HG02642 (cell line): ENCODE data around the gene IL15RA.
A peak's percentile ranks its signal among the peaks of the same experiment; 100 is the strongest.
"Not testable (repeated sequence)": the region's sequence is repeated elsewhere in the genome, so short reads cannot be mapped to it uniquely, and the experiment has no call there.

ENCODE experiments used
- ATAC-seq: cut with Tn5 transposase; IDR thresholded peaks from one replicate; pipeline ENCODE4 v1.9.1; 2021; ENCODE audit warnings: mild to moderate bottlenecking; ENCODE audit not compliant: unreplicated experiment, poor library complexity

IL15RA gene

GRCh38 chr10:6006991-6007390, 29.6 kb upstream of the IL15RA start:
- ATAC-seq: no peak

DNA sequence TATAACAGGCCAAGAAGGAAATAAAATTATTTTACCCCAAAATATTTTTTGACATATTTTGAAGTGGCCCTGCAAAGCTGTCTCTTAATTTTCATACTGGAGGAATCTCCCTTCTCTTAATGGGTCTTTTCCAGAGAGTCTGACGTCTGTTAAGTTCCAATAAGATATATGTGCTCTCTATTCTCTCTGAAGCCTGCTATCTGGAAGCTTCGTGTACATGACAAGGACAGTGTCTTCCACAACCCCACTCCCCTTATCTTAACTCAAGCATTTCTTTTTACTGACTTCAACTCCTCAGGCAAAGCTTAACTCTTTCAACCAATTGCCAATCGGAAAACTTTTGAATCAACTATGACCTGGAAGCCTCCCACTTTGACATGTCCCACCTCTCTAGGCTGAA, 29.2 kb upstream of the IL15RA start:
- ATAC-seq: no peak

GRCh38 chr10:6005856-6006395, 28.6 kb upstream of the IL15RA start:
- ATAC-seq: no peak

DNA sequence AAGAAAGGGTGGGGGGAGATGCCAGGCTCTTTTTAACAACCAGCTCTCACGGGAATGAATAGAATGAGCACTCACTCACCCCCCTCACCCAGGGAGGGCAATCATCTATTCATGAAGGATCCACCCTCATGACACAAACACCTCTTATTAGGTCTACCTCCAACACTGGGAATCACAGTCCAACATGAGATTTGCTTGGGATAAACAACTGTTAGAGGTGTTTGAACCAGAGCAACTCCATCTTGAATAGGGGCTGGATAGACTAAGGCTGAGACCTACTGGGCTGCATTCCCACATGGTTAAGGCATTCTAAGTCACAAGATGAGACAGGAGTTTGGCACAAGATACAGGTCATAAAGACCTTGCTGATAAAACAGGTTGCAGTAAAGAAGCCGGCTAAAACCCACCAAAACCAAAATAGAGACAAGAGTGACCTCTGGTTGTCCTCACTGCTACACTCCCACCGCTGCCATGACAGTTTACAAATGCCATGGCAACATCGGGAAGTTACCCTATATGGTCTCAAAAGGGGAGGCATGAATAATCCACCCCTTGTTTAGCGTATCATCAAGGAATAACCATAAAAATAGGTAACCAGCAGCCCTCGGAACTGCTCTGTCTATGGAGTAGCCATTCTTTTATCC, 27.9 kb upstream of the IL15RA start:
- not testable (repeated sequence) for ATAC-seq

GRCh38 chr10:6002809-6003510, 25.6 kb upstream of the IL15RA start:
- no peak for ATAC-seq

DNA sequence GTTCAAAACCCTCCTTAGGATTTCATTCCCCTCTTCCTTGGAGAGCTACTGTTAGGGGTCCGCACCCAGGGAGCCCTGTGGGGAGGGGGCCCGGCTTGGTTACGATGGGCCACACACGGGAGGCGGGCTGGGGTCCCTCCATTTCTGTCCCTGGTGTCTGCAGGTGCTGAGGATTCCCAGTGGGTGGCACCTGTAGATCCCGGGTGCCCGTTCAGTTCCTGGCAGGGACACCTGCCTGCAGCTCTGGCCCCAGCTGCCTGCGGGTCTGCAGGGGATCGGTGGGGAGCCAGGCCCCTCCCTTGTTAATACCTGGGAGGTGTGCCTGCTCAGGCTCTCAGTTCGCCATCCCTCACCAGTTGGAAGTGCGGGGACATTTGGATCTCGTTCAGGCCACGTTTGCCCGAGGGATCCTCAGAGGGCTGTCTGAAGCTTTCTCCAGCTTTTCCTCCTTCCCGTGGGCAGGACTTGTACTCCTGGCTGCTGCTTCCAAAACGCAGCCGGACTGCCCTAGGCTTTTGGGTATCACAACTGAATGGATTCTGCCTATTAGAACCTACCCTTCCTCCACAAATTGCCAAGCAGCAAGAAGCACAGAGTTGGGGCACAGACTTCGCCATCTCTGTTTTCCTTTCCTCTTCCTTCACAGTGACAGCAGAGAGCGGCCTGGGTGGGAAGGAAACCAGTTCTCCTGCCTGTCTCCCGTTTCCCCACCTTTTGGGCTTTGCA, 22.3 kb upstream of the IL15RA start:
- no peak for ATAC-seq

DNA sequence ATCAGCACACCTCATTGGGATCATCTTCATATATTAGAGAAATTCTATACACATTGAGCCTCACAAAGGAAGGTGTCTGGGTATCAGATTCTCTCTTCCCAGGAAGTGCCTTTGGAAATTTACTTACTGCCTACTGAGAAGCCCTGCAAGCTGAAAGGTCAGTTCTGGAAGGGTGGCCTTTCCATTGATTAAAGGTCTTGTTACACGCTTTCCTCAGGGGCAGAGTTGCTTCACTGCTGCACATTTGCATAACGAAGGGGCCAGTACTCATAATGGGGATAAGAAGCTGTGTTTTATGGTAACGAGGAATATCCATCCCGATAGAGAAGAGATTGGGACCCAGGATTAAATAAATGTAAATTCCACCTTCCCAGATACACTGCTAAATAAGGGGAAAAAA, 19.4 kb upstream of the IL15RA start:
- ATAC-seq: no peak

GRCh38 chr10:5992398-5992797, 15.1 kb upstream of the IL15RA start:
- no peak for ATAC-seq

GRCh38 chr10:5991708-5992107, 14.4 kb upstream of the IL15RA start:
- no peak for ATAC-seq

DNA sequence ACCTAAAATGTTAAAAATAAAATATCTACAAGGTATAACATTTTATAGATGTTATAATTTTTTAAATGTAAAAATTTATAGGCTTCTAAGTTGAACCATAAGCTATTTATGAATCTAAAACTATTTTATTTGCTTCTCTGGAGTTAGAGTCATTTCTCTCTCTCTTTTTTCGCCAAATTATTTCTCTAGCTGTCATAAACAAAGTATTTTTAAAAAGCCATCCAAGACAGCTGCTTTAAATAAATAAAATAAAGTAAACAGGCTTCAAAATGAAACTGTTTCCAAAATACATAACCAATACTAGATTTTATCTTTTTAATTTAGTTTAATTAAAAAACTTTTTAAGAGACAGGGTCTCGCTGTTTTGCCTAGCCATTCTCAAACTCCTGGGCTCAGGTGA, 12.4 kb upstream of the IL15RA start:
- no peak for ATAC-seq

GRCh38 chr10:5988336-5988920, 11.1 kb upstream of the IL15RA start:
- no peak for ATAC-seq

DNA sequence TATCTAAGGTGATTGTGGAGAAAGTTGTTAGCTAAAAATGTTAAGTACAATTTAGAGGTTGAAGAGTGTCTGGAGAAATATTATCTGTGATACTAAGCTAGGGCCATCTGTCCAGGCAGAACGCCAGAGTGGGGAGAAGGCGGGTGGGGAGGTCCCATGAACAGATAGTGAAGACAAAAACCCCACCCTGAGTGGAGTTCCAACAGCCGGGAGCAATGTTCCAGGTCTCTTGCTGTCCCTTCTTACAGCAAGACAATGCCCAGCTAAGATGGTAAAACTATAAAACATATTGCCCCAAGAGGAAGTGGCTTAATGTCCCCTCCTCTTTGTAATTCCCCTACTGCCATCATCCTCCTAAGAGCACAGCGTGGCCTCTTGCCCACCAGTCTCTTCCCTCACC, 10.4 kb upstream of the IL15RA start:
- ATAC-seq: no peak

DNA sequence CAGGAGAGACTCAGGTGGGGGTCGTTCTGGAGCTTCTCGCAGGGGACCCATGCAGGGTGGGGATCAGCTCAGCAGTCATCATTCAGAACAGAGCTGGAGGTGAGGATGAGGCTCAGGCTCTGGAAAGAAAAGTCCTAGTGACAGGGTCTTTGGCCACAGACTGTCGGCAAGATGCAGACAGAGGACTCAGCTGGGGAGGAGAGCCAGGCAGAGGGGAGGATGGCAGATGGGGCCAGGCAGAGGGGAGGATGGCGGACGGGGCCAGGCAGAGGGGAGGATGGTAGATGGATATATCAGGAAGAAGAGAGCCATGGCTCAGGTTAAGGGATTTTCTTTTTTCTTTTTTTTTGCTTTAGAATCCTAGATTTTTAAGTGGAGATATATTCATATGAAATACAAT, 7.7 kb upstream of the IL15RA start:
- ATAC-seq: no peak

DNA sequence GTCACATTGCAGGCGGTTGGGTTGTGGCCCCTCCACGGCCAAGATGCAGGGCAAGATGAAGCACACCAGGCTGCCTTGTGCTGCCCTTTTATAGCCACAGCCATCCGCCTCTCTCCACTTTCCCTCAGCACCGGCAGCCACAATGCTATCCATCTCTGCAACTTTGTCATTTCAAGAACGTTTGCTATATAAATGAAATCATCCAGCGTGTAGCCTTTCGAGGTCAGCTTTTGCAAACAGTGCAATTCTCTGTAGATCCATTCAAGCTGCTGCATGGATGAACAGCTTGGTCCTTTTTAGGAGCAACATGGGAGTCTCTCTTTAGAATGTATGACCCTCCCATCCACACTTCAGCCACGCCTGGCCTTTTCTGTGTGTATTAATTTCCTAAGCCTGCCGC, 6.4 kb upstream of the IL15RA start:
- no peak for ATAC-seq

DNA sequence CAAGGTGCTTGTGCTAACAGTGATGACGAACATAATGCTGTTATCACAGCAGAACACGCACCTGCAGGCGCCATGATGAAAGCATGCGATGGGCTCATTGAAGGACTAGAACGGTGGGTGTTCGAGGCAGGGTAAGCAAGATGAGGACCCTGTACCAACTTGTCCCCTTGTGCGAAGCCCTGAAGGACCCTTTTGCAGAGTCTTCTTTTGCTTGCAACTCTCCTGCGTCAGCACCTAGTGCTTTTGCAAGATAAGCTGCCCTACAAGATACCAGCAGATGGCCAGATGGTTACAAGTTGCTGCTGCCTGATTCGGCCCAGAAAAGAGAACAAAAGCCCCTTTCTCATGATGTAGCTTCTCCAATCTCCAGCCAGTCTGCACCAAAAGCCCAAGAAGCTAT, 4.2 kb upstream of the IL15RA start:
- no peak for ATAC-seq

DNA sequence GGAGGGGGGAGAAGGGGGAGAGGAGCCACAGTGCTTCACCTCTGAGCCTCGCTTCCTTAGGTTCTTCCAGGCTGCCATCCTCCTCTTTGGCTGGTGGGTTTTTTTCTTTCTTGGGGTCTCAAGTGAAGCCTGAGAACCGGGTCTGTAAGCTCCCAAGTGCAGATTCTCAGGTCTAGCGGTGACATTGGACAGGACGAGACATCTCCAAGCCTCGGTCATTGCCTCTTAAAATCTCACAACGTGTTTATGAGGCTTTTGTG, 817 bp upstream of the IL15RA start:
- no peak for ATAC-seq

DNA sequence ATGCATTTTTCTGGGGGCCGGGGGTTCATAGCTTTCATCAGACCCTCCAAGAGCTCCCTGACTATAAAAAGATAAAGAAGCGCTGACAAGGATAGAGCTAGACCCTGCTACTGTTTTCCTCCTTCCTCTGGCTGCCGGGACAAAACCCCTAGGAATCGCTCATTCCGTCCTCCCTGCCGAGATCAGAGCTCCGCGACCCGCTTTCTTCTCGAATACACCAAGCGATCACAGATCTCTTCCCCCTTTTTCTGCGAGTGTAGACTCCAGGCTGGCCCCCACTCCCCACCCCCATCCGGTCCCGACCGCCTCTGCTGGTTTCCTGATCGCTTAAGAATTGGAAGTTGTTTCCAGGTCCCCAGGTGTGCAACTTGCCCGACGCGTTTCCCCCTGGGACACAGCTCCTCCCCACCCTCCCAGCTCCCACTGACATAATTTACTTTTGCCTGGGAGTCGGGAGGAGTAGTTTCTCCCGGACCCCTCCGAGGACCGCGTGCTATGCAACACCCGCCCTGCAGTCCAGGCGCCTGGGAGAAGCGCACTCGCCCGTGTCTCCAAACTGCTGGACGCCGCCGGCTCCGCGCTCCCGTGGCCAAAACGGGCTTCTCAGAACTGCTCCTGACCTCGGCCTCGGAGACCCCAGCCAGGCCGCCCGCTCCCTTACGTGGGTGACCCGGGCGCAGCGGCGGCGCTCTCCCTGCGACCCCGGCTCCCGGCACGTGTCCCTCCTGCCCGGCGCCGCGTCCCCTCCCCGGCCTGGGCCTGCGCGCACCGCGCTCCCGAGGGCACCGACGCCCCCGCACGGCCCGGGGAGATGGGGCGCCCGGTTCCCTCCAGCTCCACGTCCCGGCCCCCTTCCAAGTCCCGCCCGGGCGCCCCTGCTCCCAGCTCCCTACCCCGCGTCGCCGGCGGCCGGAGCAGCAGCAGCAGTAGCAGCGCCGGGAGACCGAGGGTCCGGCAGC, 552 bp downstream of the IL15RA start:
- ATAC-seq: peak; percentile 18

GRCh38 chr10:5975641-5976473, 1.5 kb downstream of the IL15RA start:
- ATAC-seq: peak; percentile 53

DNA sequence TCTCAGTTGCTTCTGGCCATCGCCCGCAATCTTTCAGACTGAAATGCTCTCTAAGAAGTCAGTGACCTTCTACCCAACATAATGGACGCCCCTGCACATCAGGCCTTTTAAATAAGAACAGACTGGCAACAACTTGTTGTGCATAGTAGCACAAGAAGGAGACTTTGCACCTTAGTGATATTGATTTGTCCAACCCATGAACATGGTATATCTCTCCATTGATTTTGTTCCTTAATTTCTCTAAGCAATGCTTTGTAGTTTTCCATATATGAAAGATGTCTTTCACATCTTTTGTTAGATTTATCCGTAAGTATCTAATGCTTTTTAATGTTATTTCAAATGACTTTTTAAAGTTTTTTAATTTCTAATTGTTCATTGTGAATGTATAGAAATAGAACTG, 4.3 kb downstream of the IL15RA start:
- no peak for ATAC-seq
